ENCODE data around the gene CNNM4. TPM values are rescaled to one million over a fixed set of nuclear protein-coding genes. Genes with fewer than 3 reads are reported as not detected.

The CNNM4 gene
- polyA plus RNA-seq, 1 experiment, result 7.2 TPM

DNA sequence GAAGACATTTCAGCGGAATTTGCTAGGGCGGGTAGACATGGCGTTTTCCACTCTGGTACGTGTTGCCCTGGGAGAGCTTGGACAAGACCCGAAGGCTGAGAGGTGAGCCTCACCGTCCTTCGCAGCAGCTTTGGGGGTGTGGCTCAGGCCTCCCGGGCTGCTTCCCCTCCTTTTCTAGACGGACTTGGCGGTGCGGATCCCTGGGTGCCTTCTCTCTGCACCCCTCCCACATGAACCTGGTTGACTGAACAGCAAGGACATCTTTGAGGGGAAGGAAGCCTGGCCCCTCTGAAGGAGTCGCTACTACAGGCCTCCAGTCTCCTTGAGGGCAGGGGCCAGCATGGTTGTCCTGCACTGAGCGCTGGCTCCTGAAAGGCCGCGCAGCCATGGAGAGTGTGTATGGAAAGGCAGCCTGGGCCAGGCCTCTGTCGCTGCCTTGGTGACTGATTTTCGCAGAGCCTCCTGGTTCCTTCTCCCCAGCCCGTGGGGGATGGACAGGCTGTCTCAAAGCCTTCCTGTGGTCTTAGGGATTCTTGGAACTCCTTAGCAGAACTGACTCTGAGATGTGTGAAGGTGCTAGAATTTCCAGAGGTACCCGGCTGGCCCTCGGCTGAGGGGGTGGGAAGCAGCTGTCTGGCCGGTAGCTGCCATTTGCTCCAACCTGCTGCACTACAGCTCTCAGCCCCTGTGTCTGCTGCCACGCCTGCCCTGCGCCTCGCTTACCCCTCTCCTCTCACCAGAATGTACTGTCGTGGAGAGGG lies 9.9 kb downstream of the CNNM4 start:
- H3K4me3 ChIP-seq (ENCODE audit: low read depth, low read length), result no peak overlapping the region
- no peaks in the 10 kb centered on the region for H3K27me3 ChIP-seq (ENCODE audit: control insufficient read depth, insufficient read depth, low read length)
- peaks cover 2% of the 10 kb centered on the region for H3K36me3 ChIP-seq (ENCODE audit: control insufficient read depth, insufficient read depth, low read length)
- CTCF ChIA-PET, result interaction anchor here (1.4 kb wide), 1 partner anchor 9 kb away, joined by 6 read pairs; no protein-coding TSS in a partner anchor
- POLR2A ChIA-PET, result no interaction called here
- TF ChIP-seq, protein P1, sequence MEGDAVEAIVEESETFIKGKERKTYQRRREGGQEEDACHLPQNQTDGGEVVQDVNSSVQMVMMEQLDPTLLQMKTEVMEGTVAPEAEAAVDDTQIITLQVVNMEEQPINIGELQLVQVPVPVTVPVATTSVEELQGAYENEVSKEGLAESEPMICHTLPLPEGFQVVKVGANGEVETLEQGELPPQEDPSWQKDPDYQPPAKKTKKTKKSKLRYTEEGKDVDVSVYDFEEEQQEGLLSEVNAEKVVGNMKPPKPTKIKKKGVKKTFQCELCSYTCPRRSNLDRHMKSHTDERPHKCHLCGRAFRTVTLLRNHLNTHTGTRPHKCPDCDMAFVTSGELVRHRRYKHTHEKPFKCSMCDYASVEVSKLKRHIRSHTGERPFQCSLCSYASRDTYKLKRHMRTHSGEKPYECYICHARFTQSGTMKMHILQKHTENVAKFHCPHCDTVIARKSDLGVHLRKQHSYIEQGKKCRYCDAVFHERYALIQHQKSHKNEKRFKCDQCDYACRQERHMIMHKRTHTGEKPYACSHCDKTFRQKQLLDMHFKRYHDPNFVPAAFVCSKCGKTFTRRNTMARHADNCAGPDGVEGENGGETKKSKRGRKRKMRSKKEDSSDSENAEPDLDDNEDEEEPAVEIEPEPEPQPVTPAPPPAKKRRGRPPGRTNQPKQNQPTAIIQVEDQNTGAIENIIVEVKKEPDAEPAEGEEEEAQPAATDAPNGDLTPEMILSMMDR (IDR thresholded peaks at IDR 0.05; ENCODE audit: insufficient read depth, low read depth, low read length), result no peak
- no peak for DNase-seq (ENCODE audit: low read depth)

DNA sequence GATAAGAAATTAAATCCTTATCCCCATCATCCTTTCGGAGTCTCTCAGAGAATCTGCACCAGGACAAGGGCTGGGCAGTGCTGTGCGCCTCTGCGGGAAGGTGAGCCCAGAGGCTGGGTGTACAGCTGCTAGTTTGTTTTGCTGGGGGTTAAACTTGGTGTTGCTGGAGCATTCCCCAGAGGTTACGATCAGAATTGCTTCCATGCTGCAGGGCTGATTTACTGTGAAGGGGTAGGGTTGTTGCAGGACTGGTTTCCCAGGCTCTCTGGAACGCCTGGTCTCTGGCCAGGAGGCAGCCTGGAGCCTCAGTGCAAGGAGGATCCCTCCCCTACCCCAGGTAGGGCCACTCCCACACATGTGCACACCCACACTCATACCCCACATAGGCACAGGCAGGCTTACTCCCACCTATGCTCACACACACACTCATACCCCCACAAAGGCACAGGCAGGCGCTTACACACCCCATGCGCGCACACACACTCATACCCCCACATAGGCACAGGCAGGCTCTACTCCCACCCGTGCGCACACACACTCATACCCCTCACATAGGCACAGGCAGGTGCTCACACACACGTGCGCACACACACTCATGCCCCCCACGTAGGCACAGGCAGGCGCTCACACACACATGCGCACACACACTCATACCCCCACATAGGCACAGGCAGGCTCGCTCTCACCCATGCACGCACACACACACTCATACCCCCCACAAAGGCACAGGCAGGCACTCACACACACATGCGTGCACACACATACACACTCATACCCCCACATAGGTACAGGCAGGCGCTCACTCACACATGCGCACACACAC lies 11.3 kb downstream of the CNNM4 start:
- peaks cover under 1% of the 10 kb centered on the region for H3K36me3 ChIP-seq (ENCODE audit: control insufficient read depth, insufficient read depth, low read length)
- TF ChIP-seq, protein P1 (IDR thresholded peaks at IDR 0.05; ENCODE audit: insufficient read depth, low read depth, low read length), result no peak
- CTCF ChIA-PET, result interaction anchor here (0.6 to 1.4 kb wide), 2 partner anchors 11 to 12 kb away, joined by 5 to 6 read pairs; no protein-coding TSS in a partner anchor
- no peaks in the 10 kb centered on the region for H3K27me3 ChIP-seq (ENCODE audit: control insufficient read depth, insufficient read depth, low read length)
- H3K4me3 ChIP-seq (ENCODE audit: low read depth, low read length), result no peak overlapping the region
- POLR2A ChIA-PET, result no interaction called here
- no peak for DNase-seq (ENCODE audit: low read depth)

DNA sequence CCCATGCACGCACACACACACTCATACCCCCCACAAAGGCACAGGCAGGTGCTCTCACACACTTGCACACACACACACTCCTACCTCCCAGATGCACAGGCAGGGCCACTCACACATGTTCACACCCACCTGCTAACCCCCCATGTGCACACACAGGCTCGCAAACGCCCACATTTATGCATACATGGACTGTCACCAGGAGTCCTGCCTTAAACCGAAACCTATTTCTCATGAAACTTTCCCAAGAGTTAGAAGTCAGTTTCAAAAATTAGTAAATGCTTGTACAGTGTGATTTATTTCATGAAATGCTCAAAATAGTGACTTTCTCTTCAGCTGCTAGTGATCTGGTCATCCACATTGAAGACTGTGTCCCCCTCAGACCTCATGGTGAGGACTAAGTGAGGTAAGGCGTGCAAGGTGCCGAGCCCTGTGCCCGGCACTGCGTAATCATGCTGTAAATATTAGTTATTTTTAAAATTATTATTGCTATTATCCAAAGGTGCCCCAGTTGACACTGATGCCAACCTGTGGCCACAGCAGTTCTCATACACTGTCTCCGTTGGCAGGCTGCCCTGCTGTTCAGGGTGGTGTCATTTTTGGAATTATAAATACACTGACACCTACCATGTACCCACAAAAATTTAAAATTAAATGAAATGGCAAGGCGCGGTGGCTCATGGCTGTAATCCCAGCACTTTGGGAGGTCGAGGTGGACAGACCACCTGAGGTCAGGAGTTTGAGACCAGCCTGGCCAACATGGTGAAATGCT lies 12.4 kb downstream of the CNNM4 start:
- no peak for DNase-seq (ENCODE audit: low read depth)
- TF ChIP-seq, protein P1 (IDR thresholded peaks at IDR 0.05; ENCODE audit: insufficient read depth, low read depth, low read length), result no peak
- CTCF ChIA-PET, result interaction anchor here (1.1 to 2.9 kb wide), 4 partner anchors 8 to 27 kb away, joined by 3 to 13 read pairs (median 9); partner anchors contain the start of gene CNNM4

DNA sequence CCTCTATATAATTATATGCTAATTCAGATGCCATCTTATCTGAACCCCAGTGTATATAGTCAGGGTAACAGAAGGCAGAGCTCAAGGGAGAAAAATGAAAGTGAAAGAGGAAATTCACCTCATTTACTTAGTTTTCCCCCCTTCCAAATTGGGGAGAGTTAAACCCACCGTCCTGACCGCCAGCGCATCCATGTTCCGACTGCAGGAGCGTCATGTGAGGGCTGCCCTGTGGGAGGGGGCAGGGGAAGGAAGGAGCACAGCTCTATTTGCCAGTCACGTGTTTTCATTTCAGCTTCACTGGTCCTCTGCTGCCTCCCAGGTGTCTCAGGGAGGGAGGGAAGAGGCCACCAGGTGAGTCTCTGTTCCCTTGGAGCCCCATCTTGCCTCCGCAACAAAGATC lies 13.2 kb downstream of the CNNM4 start:
- Histone ChIP-seq H3K4me3 (ENCODE audit: low read depth, low read length) (no peak overlapping the region), H3K36me3 (ENCODE audit: control insufficient read depth, insufficient read depth, low read length) (no peaks in the 10 kb centered on the region; the same call in 1 of the 2 replicates), H3K27me3 (ENCODE audit: control insufficient read depth, insufficient read depth, low read length) (no peaks in the 10 kb centered on the region)
- TF ChIP-seq, protein P1 (IDR thresholded peaks at IDR 0.05; ENCODE audit: insufficient read depth, low read depth, low read length), result no peak
- CTCF ChIA-PET, result interaction anchor here (0.7 to 2.9 kb wide), 5 partner anchors 9 to 159 kb away, joined by 3 to 13 read pairs (median 8); partner anchors contain the start of gene CNNM4
- no peak for DNase-seq (ENCODE audit: low read depth)
- POLR2A ChIA-PET, result interaction anchor here (0.6 kb wide), 1 partner anchor 192 kb away, joined by 7 read pairs; no protein-coding TSS in a partner anchor

More for the DNA sequence above, 12.4 kb downstream of the CNNM4 start:
- Histone ChIP-seq H3K27me3 (ENCODE audit: control insufficient read depth, insufficient read depth, low read length) (no peaks in the 10 kb centered on the region), H3K4me3 (ENCODE audit: low read depth, low read length) (no peak overlapping the region), H3K36me3 (ENCODE audit: control insufficient read depth, insufficient read depth, low read length) (no peaks in the 10 kb centered on the region; the same call in 1 of the 2 replicates)
- POLR2A ChIA-PET, result no interaction called here

Measured in BJ (cell line).